Keratinocyte (primary cell): ENCODE measurements around the gene CDKN2B. TPM values are rescaled to one million over a fixed set of nuclear protein-coding genes. Genes with fewer than 3 reads are reported as not detected.
A peak's percentile ranks its signal among the peaks of the same experiment; 100 is the strongest.

ENCODE experiments used
- DNase-seq: peaks from one replicate; pipeline ENCODE4 v3.0.0-alpha.2; 2011; ENCODE audit warnings: low read depth, missing footprints, low spot score
- FAIRE-seq: peaks from 2 replicates; lab custom pipeline; 2011; peaks lifted over from hg19 to GRCh38; lab: Jason Lieb, UNC
- H2AFZ ChIP-seq: 2 replicates; pipeline ENCODE4 v1.6.0; 2012; ENCODE audit warnings: low read length, control low read depth, inconsistent platforms; ENCODE audit not compliant: control insufficient read depth
- H3K27ac ChIP-seq: 2 replicates; pipeline ENCODE4 v1.5.1; 2011; ENCODE audit warnings: low read length; ENCODE audit not compliant: control insufficient read depth, insufficient read depth
- H3K27me3 ChIP-seq: 3 replicates; pipeline ENCODE4 v1.6.0; 2011; ENCODE audit warnings: low read length; ENCODE audit not compliant: control insufficient read depth, insufficient read depth; ENCODE audit errors: extremely low read depth
- H3K36me3 ChIP-seq, 2 experiments: 2 replicates in 1 of 2; 3 replicates in 1 of 2; pipeline ENCODE4 v1.5.1; 2011; ENCODE audit warnings: low read length in 2 of 2, mild to moderate bottlenecking in 1 of 2; ENCODE audit not compliant: control insufficient read depth in 2 of 2, insufficient read depth in 2 of 2; ENCODE audit errors: extremely low read depth in 1 of 2
- H3K4me1 ChIP-seq: 3 replicates; pipeline ENCODE4 v1.5.1; 2011; ENCODE audit warnings: low read length; ENCODE audit not compliant: control insufficient read depth, insufficient read depth; ENCODE audit errors: extremely low read depth
- H3K4me2 ChIP-seq: 3 replicates; pipeline ENCODE4 v1.6.0; 2011; ENCODE audit warnings: low read depth, low read length; ENCODE audit not compliant: control insufficient read depth, insufficient read depth; ENCODE audit errors: extremely low read depth
- H3K4me3 ChIP-seq, 3 experiments: fragments of 200-600 bp in 1 of 3; sonication (generic) in 1 of 3; 2 replicates in 2 of 3; 3 replicates in 1 of 3; pipeline ENCODE4 v1.5.1; 2011 to 2016; ENCODE audit warnings: low read length in 3 of 3, mild to moderate bottlenecking in 3 of 3, control low read depth in 2 of 3, inconsistent platforms in 1 of 3, low read depth in 1 of 3, mixed read lengths in 1 of 3, mixed run types in 1 of 3, moderate library complexity in 1 of 3; ENCODE audit not compliant: control insufficient read depth in 2 of 3, insufficient read depth in 2 of 3; ENCODE audit errors: extremely low read depth in 1 of 3
- H3K79me2 ChIP-seq: 2 replicates; pipeline ENCODE4 v1.6.0; 2012; ENCODE audit warnings: low read length; ENCODE audit not compliant: control insufficient read depth, insufficient read depth
- H3K9ac ChIP-seq: 3 replicates; pipeline ENCODE4 v1.6.0; 2011; ENCODE audit warnings: low read length; ENCODE audit not compliant: control insufficient read depth, insufficient read depth; ENCODE audit errors: extremely low read depth
- H3K9me1 ChIP-seq: 3 replicates; pipeline ENCODE4 v1.6.0; 2011; ENCODE audit warnings: low read length; ENCODE audit not compliant: control insufficient read depth, insufficient read depth; ENCODE audit errors: extremely low read depth
- H3K9me3 ChIP-seq: 2 replicates; pipeline ENCODE4 v1.5.1; 2012; ENCODE audit warnings: low read depth, low read length; ENCODE audit not compliant: control insufficient read depth
- H4K20me1 ChIP-seq: 3 replicates; pipeline ENCODE4 v1.6.0; 2011; ENCODE audit warnings: low read length; ENCODE audit not compliant: control insufficient read depth, insufficient read depth; ENCODE audit errors: extremely low read depth
- EZH2 ChIP-seq: IDR thresholded peaks from one replicate; pipeline ENCODE4 v1.6.1; 2012; ENCODE audit warnings: inconsistent platforms, mild to moderate bottlenecking, low read length, moderate library complexity
- dilution Hi-C: fragments of 300-500 bp; cut with MboI; formaldehyde crosslinking; loops from one replicate; pipeline ENCODE4 v1.7.0; 2020; ENCODE audit warnings: low sequenced_read_pairs; ENCODE audit not compliant: extremely low pct_ligation_motif_present
- polyA plus RNA-seq, 5 experiments: library from polyadenylated mRNA; depleted of rRNA in 3 of 5; stranded (reverse) in 3 of 5; stranded (forward) in 1 of 5; unstranded in 1 of 5; fragments of >200 nt; gene quantifications; 1 replicate in 1 of 5; 2 replicates in 3 of 5; 3 replicates in 1 of 5; pipeline versions ENCODE4 v1.2.1 to v1.2.3, GENCODE V29; 2011 to 2012; ENCODE audit warnings: missing spikeins in 2 of 5, low read depth in 1 of 5, low replicate concordance in 1 of 5
- TF ChIP-seq, protein P1 (sequence below), 3 experiments: IDR thresholded peaks in 1 of 3; conservative IDR thresholded peaks in 1 of 3; optimal IDR thresholded peaks in 1 of 3; 2 replicates in 2 of 3; 3 replicates in 1 of 3; pipeline versions ENCODE3 to v1.5.1; 2011; ENCODE audit warnings: low read length in 3 of 3, mild to moderate bottlenecking in 3 of 3, moderate library complexity in 2 of 3, control low read depth in 1 of 3, inconsistent platforms in 1 of 3; ENCODE audit not compliant: insufficient read depth in 2 of 3; ENCODE audit errors: extremely low read depth in 1 of 3

Gene CDKN2B
- polyA plus RNA-seq, 1 donor (not counting 4 experiments of a cell fraction or from before 2014, with no cell fraction given), result 19.9 TPM

DNA sequence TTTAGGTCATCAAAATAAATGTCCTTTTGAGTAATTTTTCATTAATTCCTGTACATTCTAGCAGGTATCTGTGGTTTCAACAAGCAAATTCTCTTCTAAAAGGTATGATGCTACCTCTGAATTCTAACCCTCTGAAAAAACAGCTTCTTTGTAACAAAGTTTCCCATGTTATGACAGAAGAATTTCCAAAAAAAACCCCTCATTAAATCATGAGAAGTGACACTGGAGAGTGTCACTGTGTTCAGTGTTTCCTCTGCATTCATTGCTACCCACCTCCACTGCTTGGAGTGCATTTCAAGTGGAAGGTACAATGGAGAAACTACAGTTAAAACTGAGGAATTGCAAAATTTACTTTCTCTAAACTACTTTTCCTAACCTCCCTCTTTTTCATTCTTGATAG, 25.0 kb downstream of the CDKN2B start:
- no peak overlapping the region for H3K27ac ChIP-seq
- H3K4me1 ChIP-seq, result peaks cover 3% of the 10 kb centered on the region
- no peak for TF ChIP-seq EZH2
- TF ChIP-seq, protein P1, sequence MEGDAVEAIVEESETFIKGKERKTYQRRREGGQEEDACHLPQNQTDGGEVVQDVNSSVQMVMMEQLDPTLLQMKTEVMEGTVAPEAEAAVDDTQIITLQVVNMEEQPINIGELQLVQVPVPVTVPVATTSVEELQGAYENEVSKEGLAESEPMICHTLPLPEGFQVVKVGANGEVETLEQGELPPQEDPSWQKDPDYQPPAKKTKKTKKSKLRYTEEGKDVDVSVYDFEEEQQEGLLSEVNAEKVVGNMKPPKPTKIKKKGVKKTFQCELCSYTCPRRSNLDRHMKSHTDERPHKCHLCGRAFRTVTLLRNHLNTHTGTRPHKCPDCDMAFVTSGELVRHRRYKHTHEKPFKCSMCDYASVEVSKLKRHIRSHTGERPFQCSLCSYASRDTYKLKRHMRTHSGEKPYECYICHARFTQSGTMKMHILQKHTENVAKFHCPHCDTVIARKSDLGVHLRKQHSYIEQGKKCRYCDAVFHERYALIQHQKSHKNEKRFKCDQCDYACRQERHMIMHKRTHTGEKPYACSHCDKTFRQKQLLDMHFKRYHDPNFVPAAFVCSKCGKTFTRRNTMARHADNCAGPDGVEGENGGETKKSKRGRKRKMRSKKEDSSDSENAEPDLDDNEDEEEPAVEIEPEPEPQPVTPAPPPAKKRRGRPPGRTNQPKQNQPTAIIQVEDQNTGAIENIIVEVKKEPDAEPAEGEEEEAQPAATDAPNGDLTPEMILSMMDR (optimal IDR thresholded peaks at IDR 0.05 in 1 of 3, IDR thresholded peaks at IDR 0.05 in 1 of 3, conservative IDR thresholded peaks at IDR 0.05 in 1 of 3; ENCODE audit: extremely low read depth in 1 of 3, insufficient read depth in 2 of 3, low read length in 3 of 3), result no peak
- no peak for FAIRE-seq
- DNase-seq, result no peak
- no peaks in the 10 kb centered on the region for H3K36me3 ChIP-seq
- H3K9ac ChIP-seq, result no peak overlapping the region
- no peaks in the 10 kb centered on the region for H3K79me2 ChIP-seq
- dilution Hi-C loops, result no loop called here
- no peaks in the 10 kb centered on the region for H3K9me3 ChIP-seq
- H3K27me3 ChIP-seq, result no peaks in the 10 kb centered on the region
- no peak overlapping the region for H2AFZ ChIP-seq
- no peaks in the 10 kb centered on the region for H4K20me1 ChIP-seq
- no peak overlapping the region for H3K4me2 ChIP-seq
- H3K9me1 ChIP-seq, result no peaks in the 10 kb centered on the region
- no peak overlapping the region for H3K4me3 ChIP-seq

DNA sequence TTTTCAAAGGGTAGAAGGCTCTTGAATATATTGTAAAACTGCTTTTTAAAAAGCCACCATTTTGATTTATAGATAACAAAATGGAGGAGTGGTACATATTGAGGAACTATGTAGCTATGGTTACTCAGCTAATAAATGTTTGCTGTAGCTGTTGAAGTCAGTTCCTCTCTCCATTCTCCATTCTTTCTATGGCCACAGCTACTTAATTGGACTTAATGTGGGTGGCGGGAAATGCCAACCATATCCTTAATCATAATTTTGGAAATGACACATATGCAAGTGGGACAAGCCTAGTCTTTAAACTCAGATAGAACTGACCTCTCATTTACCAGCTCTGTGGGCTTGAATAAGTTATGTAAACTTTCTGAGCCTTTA, 25.6 kb downstream of the CDKN2B start:
- H3K4me1 ChIP-seq, result no peaks in the 10 kb centered on the region

More for the DNA sequence above, 25.6 kb downstream of the CDKN2B start:
- Histone ChIP-seq H3K36me3 (no peaks in the 10 kb centered on the region), H3K4me3 (no peak overlapping the region), H3K9ac (no peak overlapping the region), H3K4me2 (no peak overlapping the region), H3K27me3 (peaks cover 2% of the 10 kb centered on the region), H3K9me3 (no peaks in the 10 kb centered on the region), H4K20me1 (no peaks in the 10 kb centered on the region), H3K79me2 (no peaks in the 10 kb centered on the region), H2AFZ (no peak overlapping the region), H3K9me1 (no peaks in the 10 kb centered on the region), H3K27ac (no peak overlapping the region)
- dilution Hi-C loops, result no loop called here
- peak; percentile 23 for FAIRE-seq
- DNase-seq, result no peak
- TF ChIP-seq, protein P1 (optimal IDR thresholded peaks at IDR 0.05 in 1 of 3, IDR thresholded peaks at IDR 0.05 in 1 of 3, conservative IDR thresholded peaks at IDR 0.05 in 1 of 3; ENCODE audit: extremely low read depth in 1 of 3, insufficient read depth in 2 of 3, low read length in 3 of 3), result no peak
- TF ChIP-seq EZH2, result no peak
